GM19035 (cell line): Measurements from ENCODE around the gene PGAP2.
A peak's percentile ranks its signal among the peaks of the same experiment; 100 is the strongest.
"Not testable (repeated sequence)": the region's sequence is repeated elsewhere in the genome, so short reads cannot be mapped to it uniquely, and the experiment has no call there.

Experiments used
- ATAC-seq: cut with Tn5 transposase; IDR thresholded peaks from one replicate; pipeline ENCODE4 v1.9.1; 2021; ENCODE audit not compliant: unreplicated experiment

PGAP2 gene

DNA sequence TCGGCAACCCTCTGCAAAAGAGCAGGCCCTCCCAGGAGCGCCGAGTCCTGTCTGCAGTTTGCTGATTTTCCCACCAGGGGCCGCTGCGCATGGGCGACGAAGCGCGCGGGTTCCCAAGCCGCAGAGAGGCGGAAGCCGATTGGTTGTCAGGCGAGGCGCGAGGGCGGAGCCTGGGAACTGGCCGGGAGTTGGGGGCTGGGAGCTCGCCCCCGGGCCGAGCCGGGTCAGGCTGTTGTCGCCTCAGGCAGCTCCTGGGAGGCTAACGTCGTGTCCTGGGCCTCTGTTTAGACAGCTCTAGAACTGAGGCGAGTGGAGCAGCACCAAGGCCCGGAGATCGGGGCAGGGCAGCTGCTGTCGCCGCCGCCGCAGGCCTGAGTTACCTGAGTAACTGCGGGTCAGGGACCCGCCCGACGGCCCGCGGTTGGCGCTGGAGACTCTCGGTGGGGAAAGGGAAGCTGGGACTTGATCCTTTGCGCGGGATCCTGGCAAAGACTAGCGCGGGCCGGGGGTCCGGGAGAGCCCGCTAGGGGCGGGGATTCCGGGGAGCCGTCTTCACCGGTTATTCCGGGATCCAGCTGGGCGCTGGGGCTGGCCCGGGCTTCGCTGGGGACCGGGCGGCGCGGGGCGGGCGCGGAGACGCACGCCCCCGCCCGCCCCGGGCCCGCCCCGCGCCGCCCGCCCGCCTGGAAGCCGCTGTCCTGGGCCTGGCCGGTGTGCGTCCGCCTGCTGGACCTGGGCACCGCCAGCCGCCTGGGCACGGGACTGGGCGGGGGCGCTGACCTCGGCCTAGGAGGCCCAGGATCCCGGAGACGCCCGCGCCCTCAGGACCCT, 46.8 kb downstream of the PGAP2 start, which contains the start of gene STIM1:
Gene STIM1 (plus strand): TSS at position 688 of the 831 bp plus-strand sequence. CDS start 607 bp downstream, outside the sequence.
- ATAC-seq, result peak; percentile 66

DNA sequence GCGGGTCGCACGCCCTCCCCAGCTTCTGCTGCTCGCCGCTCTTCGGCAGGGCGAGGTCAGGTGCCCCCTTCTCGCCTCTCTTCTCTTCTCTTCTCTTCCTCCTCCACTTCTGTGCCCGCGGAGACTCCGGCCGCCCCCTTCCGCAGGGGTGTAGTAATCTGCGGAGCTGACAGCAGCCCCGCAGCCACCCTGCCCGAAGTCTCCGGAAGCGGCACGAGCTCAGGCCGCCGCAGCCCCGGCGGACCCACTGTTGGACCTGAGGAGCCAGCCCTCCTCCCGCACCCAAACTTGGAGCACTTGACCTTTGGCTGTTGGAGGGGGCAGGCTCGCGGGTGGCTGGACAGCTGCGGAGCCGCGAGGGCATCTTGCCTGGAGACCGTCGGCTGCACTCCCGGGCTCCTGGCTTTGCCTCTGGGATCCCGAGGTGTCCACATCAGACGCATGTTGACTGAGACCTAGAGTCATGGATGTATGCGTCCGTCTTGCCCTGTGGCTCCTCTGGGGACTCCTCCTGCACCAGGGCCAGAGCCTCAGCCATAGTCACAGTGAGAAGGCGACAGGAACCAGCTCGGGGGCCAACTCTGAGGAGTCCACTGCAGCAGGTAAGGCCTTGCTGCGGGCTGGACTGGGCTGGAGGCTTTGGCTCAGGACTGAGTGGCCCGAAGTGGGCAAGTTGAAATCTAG, 47.6 kb downstream of the PGAP2 start:
- peak; percentile 23 for ATAC-seq

DNA sequence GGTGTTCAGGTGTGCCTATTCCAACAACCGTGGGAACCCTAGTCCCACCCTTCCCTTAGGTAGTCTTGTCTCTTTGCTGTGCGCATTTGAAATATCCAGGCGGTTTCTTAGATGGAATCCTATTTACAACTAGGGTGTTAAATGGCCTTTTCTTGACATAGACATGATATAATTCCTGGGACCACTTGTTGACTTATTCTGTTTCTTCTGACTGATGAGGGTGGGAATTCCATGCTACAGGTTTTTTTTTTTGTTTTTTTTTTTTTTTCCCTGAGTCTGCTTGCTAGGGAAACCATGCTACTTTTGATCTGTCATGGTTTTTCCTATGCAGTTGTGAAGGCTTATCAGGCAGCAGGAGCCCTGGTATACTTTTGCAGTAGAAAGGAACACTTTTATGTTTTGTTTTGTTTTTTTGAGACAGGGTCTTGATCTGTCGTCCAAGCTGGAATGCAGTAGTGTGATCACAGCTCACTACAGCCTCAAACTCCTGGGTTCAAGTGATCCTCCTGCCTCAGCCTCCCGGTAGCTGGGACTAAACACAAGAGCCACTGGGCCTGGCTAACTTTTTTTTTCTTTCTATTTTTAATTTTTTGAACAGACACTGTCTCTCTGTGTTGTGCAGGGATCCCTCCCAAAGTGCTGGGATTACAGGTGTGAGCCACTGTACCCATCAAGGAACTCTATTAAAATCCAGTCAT, 48.6 kb downstream of the PGAP2 start:
- ATAC-seq, result no peak

DNA sequence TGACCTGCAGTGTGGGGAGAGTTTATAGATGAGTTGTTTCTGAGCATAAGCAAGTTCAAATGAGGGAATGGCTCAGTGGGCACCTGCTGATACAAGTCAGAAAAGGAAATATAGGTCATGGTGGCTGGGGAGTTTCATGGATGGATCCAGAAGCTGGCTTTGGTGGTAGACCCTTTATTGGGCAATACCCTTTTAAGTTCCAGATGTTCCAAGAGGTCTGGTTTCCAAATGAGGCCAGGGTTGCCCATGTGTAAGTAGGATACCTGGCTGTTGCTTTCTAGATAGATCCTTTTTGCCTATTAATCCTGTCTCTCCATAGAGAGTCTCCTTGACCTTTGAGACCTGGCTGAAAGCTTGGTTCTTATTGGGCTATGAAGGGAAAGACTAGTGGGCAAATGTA, 49.3 kb downstream of the PGAP2 start:
- no peak for ATAC-seq

DNA sequence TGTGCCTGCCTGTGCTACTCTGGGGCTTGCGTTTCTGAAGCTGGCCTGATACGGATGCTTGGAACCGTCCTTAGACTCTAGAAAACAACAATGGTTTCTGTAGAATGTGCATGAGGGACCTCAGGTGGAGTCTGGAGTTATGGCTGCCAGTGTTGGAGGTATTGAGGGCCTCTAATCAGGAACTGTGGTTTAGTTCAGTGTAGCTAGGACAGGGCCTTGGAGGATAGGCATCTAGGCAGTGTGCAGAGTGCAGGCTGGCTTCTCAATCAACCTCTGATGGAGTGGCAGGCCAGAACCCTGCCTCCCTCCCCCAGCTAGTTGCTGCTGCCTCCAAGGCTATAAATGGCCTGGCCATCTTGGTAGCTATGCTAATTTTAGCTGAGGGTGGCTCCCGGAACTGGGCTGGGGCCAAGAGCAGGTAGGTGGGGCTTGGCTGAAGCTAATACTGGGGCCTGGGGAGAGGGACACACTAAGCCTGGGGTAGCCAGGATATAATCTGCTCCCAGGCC, 51.1 kb downstream of the PGAP2 start:
- ATAC-seq, result peak; percentile 36

DNA sequence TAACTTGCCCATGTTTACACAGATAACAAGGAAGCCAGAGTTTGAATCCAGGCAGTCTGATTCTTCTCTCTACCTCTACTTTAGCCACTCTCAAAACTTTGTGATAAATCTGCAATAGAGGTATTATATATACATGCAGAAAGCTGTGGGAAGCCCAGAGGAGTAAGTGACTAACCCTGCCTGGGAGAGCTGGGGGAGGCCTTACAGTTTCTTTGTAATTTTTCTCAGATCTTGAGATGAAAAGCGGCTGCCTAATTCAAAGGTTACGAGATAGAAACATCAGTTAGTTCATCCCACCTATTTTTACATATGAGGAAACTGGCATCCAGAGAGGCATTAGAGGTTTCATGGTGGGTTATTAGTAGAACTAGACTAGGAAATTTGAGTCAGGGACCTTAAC, 52.0 kb downstream of the PGAP2 start:
- ATAC-seq, result no peak

DNA sequence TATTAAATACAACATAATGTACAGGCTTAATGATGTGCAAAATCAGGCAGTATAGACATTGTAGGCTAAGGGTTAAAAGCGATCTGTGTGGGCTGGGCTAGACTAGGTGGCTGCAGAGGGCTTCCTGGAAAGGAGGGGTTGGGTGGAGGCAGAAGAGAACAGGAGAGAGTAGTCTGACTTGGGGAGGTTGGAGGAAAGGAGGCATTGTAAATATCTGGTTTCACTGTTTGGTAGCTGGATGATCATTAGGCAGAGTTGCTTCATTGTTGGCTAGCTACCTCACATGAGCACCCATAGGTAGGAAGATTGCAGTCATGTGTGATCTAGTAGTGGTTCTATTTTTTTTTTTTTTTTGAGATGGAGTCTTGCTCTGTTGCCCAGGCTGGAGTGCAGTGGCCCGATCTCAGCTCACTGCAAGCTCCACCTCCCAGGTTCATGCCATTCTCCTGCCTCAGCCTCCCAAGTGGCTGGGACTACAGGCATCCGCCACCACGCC, 52.6 kb downstream of the PGAP2 start:
- not testable (repeated sequence) for ATAC-seq

DNA sequence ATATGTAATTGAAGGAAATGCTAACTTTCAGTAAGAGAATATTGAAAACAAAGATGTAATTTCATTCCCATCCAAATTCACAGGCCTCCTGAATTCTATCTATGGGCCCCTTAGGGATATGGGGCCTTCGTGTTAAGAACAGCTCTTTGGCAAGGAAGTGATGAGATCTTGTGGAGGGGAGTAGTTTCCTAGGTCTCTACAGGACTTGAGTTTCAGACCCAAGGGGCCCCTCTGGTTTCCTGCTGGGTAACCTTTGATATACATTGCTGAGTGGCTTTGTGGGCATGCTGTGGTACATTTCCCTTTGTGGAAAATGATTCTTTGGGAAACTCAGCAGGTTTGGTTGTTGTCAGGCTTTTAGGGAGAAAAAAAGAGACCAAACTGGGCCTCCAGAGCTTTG, 53.3 kb downstream of the PGAP2 start:
- no peak for ATAC-seq

DNA sequence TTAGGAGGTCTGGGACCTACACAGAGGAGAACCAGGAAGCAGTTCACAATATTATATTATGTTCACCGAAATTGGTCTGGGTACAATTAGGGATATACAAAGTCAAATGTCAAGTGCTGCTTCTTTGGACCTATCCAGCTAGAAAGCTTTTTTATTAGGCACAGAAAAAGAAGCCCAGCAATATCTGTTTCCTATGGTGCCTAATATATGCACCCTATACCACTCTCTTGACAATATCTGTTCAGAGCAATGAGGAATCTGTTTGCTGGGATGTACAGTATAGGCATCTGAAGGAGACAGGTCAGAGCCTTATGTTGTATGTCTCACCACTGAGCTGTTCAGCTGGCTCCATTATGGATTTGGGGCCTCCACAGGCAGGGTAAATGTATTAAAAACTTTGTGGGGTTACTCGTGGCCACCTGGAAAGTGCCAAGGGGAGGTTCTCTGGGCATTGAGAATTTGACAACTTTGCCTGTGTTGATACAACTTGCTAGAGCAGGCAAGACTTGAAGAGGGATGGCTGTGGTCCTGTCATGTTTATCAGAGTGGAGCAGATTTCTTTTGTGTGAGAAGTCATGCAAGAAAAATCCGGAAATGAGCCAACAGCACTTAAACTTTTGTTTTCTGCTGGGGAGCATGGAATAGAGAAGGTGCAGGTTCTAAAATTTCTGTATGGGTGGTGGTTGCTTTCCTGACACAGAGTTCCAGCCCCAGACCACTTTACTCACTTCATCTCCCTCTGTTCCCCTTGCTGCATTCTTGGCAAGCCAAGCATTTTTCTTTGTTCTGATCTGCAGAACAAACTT, 57.2 kb downstream of the PGAP2 start:
- ATAC-seq, result no peak

DNA sequence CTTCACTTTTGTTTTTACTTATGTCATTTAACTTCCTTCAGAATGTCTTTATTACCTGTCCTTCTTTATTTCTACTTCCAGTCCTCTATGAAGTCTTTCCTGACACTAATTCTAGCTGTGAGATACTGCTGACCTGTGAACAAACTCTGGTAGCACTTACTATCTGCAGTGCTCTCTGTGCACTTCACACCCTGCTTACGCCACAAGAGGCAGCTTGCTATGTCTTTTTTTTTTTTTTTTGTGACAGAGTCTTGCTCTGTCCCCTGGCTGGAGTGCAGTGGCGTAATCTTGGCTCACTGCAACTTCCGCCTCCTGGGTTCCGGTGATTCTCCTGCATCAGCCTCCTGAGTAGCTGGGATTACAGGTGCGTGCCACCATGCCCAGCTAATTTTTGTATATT, 57.8 kb downstream of the PGAP2 start:
- ATAC-seq, result peak; percentile 47

DNA sequence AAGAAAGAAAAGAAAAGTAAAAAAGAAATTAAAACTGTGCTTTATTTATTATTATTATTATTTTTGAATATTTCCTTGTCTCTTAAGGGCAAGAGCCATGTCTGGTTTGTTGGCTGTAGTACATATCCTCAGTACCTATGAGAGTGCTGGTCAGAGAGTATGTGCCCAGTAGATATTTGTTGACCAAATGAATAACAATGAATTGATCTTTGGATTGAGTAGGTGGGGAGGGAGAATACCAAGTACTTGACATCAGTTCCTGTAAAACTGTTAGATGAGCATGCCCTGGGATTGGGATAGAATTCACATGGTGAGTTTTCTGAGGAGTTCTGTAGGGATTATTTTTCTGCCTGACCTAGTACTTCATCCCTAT, 58.5 kb downstream of the PGAP2 start:
- ATAC-seq, result no peak

DNA sequence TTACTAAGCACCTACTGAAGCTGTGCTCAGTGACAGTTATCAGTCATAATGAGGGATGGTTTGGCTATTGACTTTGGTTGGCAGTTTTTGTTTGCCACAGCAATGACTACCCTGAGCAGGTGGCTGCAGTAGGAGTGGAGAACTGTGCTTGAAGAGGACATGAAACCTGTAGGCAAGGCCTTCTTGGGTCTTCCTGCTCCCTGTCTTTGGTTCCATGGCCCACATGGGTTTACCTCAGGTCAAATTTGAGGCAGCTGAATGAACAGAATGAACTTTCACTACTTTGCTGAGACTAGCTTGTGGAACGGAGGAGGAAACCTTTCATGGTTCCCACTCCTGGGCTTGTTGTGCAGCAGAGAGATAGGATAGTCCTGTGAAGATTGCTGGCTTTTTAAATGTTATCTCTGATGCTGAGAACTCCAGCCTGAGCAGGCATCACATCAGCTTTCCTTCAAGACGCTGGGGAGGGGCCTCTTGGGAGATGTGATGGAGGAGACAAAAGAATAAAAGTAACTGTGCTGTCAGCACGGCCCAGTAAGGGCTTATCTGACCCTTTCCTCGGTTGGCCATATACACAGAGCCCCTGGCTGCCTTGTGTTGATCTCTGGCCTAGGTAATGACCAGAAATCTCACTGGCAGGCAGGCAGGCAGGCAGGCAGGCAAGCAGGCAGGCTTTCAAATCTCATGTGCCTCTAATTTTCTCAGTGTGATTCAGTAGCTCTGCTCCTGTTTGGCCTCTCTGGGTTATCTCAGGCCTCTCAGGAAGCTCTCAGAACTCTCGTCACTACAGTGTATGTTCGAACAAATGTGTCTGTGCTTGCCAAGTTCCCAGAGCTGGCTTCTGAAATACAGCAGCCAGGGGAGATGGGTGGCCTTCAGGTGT, 59.1 kb downstream of the PGAP2 start:
- ATAC-seq, result peak; percentile 42

DNA sequence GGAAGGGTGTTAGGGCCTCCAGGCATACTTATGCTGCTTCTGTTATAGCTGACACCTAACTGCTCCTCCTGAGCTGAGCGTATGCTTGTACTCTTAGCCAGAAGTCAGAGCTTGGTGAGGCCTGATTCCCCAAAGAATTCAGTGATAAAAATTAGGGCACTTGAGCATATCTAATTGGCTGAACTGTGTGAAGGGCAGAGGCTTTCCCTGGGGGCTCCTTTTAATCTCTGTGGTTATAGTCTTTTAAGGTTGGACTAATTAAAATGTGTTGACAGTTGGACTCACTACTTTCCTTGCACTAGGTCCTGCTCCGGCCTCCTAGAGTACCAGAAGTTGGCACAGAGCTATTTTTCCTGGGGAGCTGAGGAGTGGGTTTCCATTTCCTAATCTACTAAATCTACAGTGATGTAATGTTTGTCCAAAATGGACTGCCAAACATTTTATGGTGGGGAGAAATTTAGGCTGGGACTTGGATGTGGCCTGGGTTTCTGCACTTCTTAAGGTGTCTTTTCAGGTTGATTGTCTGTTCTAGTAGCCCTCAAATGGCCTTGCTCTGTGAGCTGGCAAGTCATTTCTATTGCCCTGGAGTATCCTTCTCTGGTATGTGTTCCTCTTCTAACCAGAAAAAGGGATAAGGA, 65.5 kb downstream of the PGAP2 start:
- no peak for ATAC-seq
